Activated T-cell treated with anti-CD3 and anti-CD28 coated beads, Interleukin-2, amount 50 U/mL, for 72 hours (primary cell): Measurements from ENCODE around the gene GRID2. TPM values are rescaled to one million over a fixed set of nuclear protein-coding genes. Genes with fewer than 3 reads are reported as not detected.
"Not testable (repeated sequence)": the region's sequence is repeated elsewhere in the genome, so short reads cannot be mapped to it uniquely, and the experiment has no call there.

Source experiments
- ATAC-seq, 2 donors: fragments of 150-1000 bp; cut with Tn5 transposase; replicated peaks in 1 of 2; 2 replicates each; pipeline ENCODE4 v1.10.0; 2021; ENCODE audit warnings: moderate library complexity in 2 of 2, mild to moderate bottlenecking in 1 of 2
- DNase-seq, 2 donors: peaks; one replicate each; pipeline ENCODE4 v3.0.0; 2021 to 2022; ENCODE audit warnings: mixed read lengths in 1 of 2
- H3K27ac Mint-ChIP-seq: one replicate; pipeline ENCODE4 v1.8.0; 2022; ENCODE audit warnings: mild to moderate bottlenecking, moderate library complexity, mixed read lengths
- H3K27me3 Mint-ChIP-seq: one replicate; pipeline ENCODE4 v1.8.0; 2022; ENCODE audit warnings: low read depth, mixed read lengths
- H3K36me3 Mint-ChIP-seq, 2 donors: one replicate each; pipeline ENCODE4 v1.8.0; 2022; ENCODE audit warnings: mixed read lengths in 2 of 2, mild to moderate bottlenecking in 1 of 2; ENCODE audit not compliant: insufficient read depth in 2 of 2
- H3K4me1 Mint-ChIP-seq: one replicate; pipeline ENCODE4 v1.8.0; 2022; ENCODE audit warnings: low read depth, mixed read lengths
- H3K4me3 Mint-ChIP-seq, 2 donors: one replicate each; pipeline ENCODE4 v1.8.0; 2022; ENCODE audit warnings: mild to moderate bottlenecking in 2 of 2, mixed read lengths in 2 of 2, moderate library complexity in 2 of 2
- H3K9me3 Mint-ChIP-seq, 2 donors: one replicate each; pipeline ENCODE4 v1.8.0; 2022; ENCODE audit warnings: mixed read lengths in 2 of 2
- total RNA-seq, 2 donors: library from RNA; stranded (reverse); gene quantifications; one replicate each; pipeline ENCODE4 v1.2.3, GENCODE V29; 2022

GRID2 gene
- total RNA-seq, 2 donors from 2014 or later, result not detected

- H3K27me3 Mint-ChIP-seq, result no peaks in the 10 kb centered on the region
- no peaks in the 10 kb centered on the region for H3K36me3 Mint-ChIP-seq
- H3K27ac Mint-ChIP-seq, result no peak overlapping the region
- H3K9me3 Mint-ChIP-seq, result peaks cover 3 to 6% of the 10 kb centered on the region in 2 donors
- H3K4me1 Mint-ChIP-seq, result no peaks in the 10 kb centered on the region
- H3K4me3 Mint-ChIP-seq, result no peak overlapping the region
- DNase-seq (no peak), ATAC-seq (no peak)
Observed at GRCh38 chr4:93334003-93334402, 1030.2 kb downstream of the GRID2 start.

- no peak for ATAC-seq
- H3K36me3 Mint-ChIP-seq, result no peaks in the 10 kb centered on the region
- no peaks in the 10 kb centered on the region for H3K4me1 Mint-ChIP-seq
- no peaks in the 10 kb centered on the region for H3K27me3 Mint-ChIP-seq
- H3K4me3 Mint-ChIP-seq, result no peak overlapping the region
- no peak for DNase-seq
- H3K27ac Mint-ChIP-seq, result no peak overlapping the region
- H3K9me3 Mint-ChIP-seq, result peaks cover 0 to 1% of the 10 kb centered on the region in 2 donors
Observed at GRCh38 chr4:93337196-93337595, 1033.4 kb downstream of the GRID2 start.

- DNase-seq (no peak), ATAC-seq (no peak)
- H3K27me3 Mint-ChIP-seq, result no peaks in the 10 kb centered on the region
- no peak overlapping the region for H3K4me3 Mint-ChIP-seq
- H3K9me3 Mint-ChIP-seq, result peaks cover 1 to 2% of the 10 kb centered on the region in 2 donors
- H3K36me3 Mint-ChIP-seq, result no peaks in the 10 kb centered on the region
- no peak overlapping the region for H3K27ac Mint-ChIP-seq
- H3K4me1 Mint-ChIP-seq, result no peaks in the 10 kb centered on the region
Observed at GRCh38 chr4:93342738-93343137, 1039.0 kb downstream of the GRID2 start.

DNA sequence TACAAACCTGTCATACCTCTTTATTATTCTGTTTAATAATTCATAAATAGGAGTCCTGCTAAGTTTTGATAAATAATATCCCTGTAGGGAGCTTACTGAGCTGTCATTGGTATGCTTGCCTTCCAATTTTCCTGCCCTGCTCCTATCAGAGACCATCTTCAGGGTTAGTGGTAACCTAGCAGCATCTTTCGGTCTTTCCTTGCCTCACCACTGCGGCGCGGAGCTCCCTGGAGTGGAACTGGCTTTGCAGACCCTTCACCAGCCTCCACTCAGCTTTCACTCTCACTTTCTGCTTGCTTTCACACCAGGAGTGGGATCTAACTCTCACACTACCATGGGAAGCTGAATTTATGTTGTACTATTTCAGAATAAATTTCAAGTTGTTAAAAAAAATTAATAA is 1043.1 kb downstream of the GRID2 start:
- Mint-ChIP-seq H3K27ac (no peak overlapping the region), H3K27me3 (no peaks in the 10 kb centered on the region), H3K9me3 (peaks cover 2 to 6% of the 10 kb centered on the region in 2 donors), H3K4me1 (no peaks in the 10 kb centered on the region), H3K4me3 (no peak overlapping the region), H3K36me3 (no peaks in the 10 kb centered on the region)
- no peak for DNase-seq
- ATAC-seq, result no peak

DNA sequence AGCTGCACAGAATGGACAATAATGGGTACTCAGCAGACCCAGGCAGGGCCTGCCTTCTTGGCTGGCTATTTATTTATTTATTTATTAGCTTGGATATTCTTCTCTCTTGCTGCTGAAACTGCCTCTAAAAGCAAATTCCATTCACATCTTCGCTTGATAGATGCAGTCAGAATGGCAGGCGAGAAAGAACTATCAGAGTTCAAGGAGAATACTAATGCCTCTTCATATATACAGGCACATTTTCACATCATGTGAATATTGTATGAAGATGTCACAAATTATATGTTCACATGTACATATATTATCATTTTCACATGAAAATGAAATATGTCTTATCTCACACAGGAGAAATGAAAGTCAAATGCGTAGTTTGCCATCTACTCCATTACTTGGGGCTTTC is 1045.1 kb downstream of the GRID2 start:
- Mint-ChIP-seq H3K4me3 (no peak overlapping the region), H3K27ac (no peak overlapping the region), H3K4me1 (no peaks in the 10 kb centered on the region), H3K36me3 (no peaks in the 10 kb centered on the region), H3K27me3 (no peaks in the 10 kb centered on the region), H3K9me3 (peaks cover 0 to 8% of the 10 kb centered on the region in 2 donors)
- ATAC-seq (no peak), DNase-seq (no peak)

GRCh38 chr4:93351846-93352245 is 1048.1 kb downstream of the GRID2 start:
- no peaks in the 10 kb centered on the region for H3K4me1 Mint-ChIP-seq
- no peaks in the 10 kb centered on the region for H3K36me3 Mint-ChIP-seq
- H3K27me3 Mint-ChIP-seq, result no peaks in the 10 kb centered on the region
- ATAC-seq (no peak), DNase-seq (no peak)
- no peak overlapping the region for H3K4me3 Mint-ChIP-seq
- no peak overlapping the region for H3K27ac Mint-ChIP-seq
- H3K9me3 Mint-ChIP-seq, result peaks cover 0 to 8% of the 10 kb centered on the region in 2 donors

DNA sequence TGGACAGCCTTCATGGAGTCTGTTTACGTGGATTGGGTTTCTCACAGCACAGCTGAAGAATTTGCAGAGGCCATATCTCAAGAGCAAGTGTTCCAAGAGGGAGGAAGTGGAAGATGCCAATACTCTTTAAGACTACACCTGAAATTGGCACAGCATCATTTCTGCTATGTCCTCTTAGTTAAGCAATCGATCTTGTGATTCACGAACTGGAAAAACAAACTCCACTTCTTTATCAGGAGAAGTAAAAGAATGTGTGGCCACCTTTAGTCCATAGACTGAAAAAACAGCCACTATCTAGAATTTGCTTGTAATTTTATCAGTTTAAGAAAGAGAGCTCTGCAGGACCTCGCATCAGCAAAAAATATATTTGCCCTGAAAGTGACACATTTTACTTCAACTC is 1051.6 kb downstream of the GRID2 start:
- Mint-ChIP-seq H3K4me3 (no peak overlapping the region), H3K4me1 (no peaks in the 10 kb centered on the region), H3K36me3 (no peaks in the 10 kb centered on the region), H3K27me3 (no peaks in the 10 kb centered on the region), H3K9me3 (peaks cover 1 to 5% of the 10 kb centered on the region in 2 donors), H3K27ac (no peak overlapping the region)
- DNase-seq (no peak), ATAC-seq (no peak)

- Mint-ChIP-seq H3K4me1 (no peaks in the 10 kb centered on the region), H3K27me3 (no peaks in the 10 kb centered on the region), H3K4me3 (no peak overlapping the region), H3K9me3 (peaks cover 3 to 4% of the 10 kb centered on the region in 2 donors), H3K36me3 (no peaks in the 10 kb centered on the region), H3K27ac (no peak overlapping the region)
- no peak for ATAC-seq
- DNase-seq, result no peak
Observed at GRCh38 chr4:93359586-93359985, 1055.8 kb downstream of the GRID2 start.

DNA sequence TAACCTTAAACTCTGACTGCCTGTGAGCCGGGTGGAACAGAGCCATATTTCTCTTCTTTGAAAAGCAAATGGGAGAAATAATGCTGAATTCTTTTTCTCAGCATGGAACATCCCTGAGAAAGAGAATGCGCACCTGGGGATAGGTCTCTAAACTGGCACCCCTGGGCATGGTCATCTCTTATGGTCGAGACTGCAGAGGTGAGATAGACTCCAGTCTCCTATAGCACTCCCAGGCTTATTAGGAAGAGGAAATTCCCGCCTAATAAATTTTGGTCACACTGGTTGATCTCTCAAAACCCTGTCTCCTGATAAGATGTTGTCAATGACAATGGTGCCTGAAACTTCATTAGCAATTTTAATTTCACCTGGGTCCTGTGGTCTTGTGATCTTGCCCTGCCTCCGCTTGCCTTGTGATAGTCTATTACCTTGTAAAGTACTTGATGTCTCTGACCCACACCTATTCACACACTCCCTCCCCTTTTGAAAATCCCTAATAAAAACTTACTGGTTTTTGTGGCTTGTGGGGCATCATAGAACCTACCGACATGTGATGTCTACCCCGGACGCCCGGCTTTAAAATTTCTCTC is 1062.5 kb downstream of the GRID2 start:
- not testable (repeated sequence) for ATAC-seq, DNase-seq, H3K27me3 Mint-ChIP-seq, H3K4me3 Mint-ChIP-seq, H3K4me1 Mint-ChIP-seq, H3K36me3 Mint-ChIP-seq, H3K27ac Mint-ChIP-seq
- H3K9me3 Mint-ChIP-seq, result peaks cover 10 to 12% of the 10 kb centered on the region in 2 donors

DNA sequence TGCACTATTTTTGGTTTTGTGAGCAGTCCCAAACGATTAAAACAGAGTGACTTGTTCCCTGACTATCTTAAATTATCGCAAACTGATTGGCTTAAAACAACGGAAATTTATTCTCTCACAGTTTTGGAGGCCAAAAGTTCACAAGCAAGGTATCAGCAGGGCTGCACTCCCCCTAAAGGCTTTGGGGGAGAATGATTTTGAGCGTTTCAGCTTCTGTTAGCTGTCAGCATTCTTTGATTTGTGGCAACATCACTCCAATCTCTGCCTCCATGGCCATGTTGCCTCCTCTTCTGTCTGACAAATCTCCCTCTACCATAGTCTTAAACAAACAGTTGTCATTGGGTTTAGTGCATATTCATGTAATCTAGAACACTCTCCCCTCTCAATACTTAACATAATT is 1065.2 kb downstream of the GRID2 start:
- no peak for ATAC-seq
- DNase-seq, result no peak
- Mint-ChIP-seq H3K27ac (no peak overlapping the region), H3K9me3 (peaks cover 7 to 10% of the 10 kb centered on the region in 2 donors), H3K36me3 (peaks cover 0 to 2% of the 10 kb centered on the region in 2 donors), H3K27me3 (no peaks in the 10 kb centered on the region), H3K4me3 (no peak overlapping the region), H3K4me1 (no peaks in the 10 kb centered on the region)

GRCh38 chr4:93370256-93370655 is 1066.5 kb downstream of the GRID2 start:
- Mint-ChIP-seq H3K27me3 (no peaks in the 10 kb centered on the region), H3K9me3 (peaks cover 7 to 10% of the 10 kb centered on the region in 2 donors), H3K4me1 (no peaks in the 10 kb centered on the region), H3K27ac (no peak overlapping the region), H3K36me3 (peaks cover 0 to 2% of the 10 kb centered on the region in 2 donors), H3K4me3 (no peak overlapping the region)
- DNase-seq (no peak), ATAC-seq (no peak)

DNA sequence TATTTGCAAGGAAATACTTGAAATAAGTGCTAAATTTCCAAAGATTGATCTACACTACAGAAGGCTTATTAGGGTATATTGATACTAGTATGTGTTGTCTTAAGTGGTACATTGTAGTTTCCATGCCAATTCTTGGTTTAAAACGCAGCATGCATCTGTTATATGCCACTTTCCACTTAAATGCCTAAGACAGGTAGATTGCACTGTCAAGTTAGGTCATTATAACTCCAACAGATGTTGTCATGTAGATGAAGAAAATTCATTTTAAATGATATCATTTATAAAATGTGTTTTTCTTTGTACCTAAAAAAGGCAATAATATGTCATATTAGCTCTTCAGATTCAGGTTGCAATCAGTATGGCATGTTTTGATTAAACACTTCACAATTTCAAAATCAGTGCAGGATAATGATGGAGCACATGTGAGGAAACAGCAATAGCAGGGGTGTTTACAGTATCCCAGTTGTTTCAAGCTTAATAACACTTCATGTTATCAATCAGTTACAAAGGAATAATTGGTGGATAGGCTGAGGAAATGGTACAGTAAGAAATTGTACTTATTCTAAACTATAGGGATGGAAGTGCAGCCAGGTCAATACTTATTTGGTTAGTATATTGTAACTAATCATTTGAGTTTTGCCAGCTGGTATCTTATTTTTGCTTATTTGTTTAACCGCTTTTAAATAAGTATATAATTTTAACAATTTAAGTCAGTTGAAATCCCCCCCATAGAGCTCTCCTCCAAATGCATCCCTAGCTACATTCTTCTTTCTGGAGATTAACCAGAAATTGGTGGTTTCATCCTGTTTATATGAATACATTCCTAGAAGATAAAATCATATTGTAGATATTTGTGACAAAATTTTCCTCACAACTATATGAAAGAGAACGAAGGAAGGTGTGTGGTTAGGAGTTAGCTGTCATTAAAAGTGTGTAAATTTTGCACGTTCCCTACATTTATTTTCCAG is 1070.4 kb downstream of the GRID2 start:
- no peaks in the 10 kb centered on the region for H3K36me3 Mint-ChIP-seq
- peaks cover 4 to 9% of the 10 kb centered on the region in 2 donors for H3K9me3 Mint-ChIP-seq
- no peak overlapping the region for H3K4me3 Mint-ChIP-seq
- no peaks in the 10 kb centered on the region for H3K27me3 Mint-ChIP-seq
- no peaks in the 10 kb centered on the region for H3K4me1 Mint-ChIP-seq
- ATAC-seq (no peak), DNase-seq (no peak)
- H3K27ac Mint-ChIP-seq, result no peak overlapping the region

- H3K4me1 Mint-ChIP-seq, result no peaks in the 10 kb centered on the region
- H3K27ac Mint-ChIP-seq, result no peak overlapping the region
- peaks cover 8% of the 10 kb centered on the region in 2 donors for H3K9me3 Mint-ChIP-seq
- no peaks in the 10 kb centered on the region for H3K27me3 Mint-ChIP-seq
- ATAC-seq, result no peak
- no peak overlapping the region for H3K4me3 Mint-ChIP-seq
- no peak for DNase-seq
- no peaks in the 10 kb centered on the region for H3K36me3 Mint-ChIP-seq
Observed at GRCh38 chr4:93384241-93384640, 1080.5 kb downstream of the GRID2 start.
